KMS-11 (cell line): ENCODE measurements around the gene PARP14.

Experiments
- H2AFZ ChIP-seq: fragments of 200-600 bp; sonication (generic); 2 replicates; pipeline ENCODE4 v1.6.1; 2016; ENCODE audit warnings: antibody characterized with exemption, mixed run types, low read depth
- H3K27ac ChIP-seq: fragments of 200-600 bp; sonication (generic); 2 replicates; pipeline ENCODE4 v1.6.1; 2016; ENCODE audit warnings: mild to moderate bottlenecking, mixed run types
- H3K27me3 ChIP-seq: fragments of 200-600 bp; sonication (generic); 2 replicates; pipeline ENCODE4 v1.6.1; 2017; ENCODE audit warnings: mild to moderate bottlenecking, low read depth, mixed run types, moderate library complexity; ENCODE audit not compliant: insufficient read depth
- H3K36me3 ChIP-seq: fragments of 200-600 bp; sonication (generic); 2 replicates; pipeline ENCODE4 v1.6.1; 2017; ENCODE audit warnings: mild to moderate bottlenecking, mixed run types; ENCODE audit not compliant: insufficient read depth
- H3K4me1 ChIP-seq: fragments of 200-600 bp; sonication (generic); 2 replicates; pipeline ENCODE4 v1.6.1; 2016; ENCODE audit warnings: mild to moderate bottlenecking, low read depth, mixed run types; ENCODE audit not compliant: poor library complexity, severe bottlenecking
- H3K4me2 ChIP-seq: fragments of 200-600 bp; sonication (generic); 2 replicates; pipeline ENCODE4 v1.7.0; 2016; ENCODE audit warnings: mild to moderate bottlenecking, mixed run types
- H3K4me3 ChIP-seq: fragments of 200-600 bp; sonication (generic); IDR thresholded peaks from 2 replicates; pipeline ENCODE4 v1.6.1; 2017; ENCODE audit warnings: low read depth, low read length, mixed read lengths; ENCODE audit not compliant: insufficient read depth
- H3K79me2 ChIP-seq: fragments of 200-600 bp; sonication (generic); 2 replicates; pipeline ENCODE4 v1.6.1; 2016; ENCODE audit warnings: low read depth, mixed run types; ENCODE audit not compliant: insufficient read depth
- H3K9ac ChIP-seq: fragments of 200-600 bp; sonication (generic); 2 replicates; pipeline ENCODE4 v1.6.1; 2016; ENCODE audit warnings: mild to moderate bottlenecking, mixed run types
- H4K20me1 ChIP-seq: fragments of 200-600 bp; sonication (generic); 2 replicates; pipeline ENCODE4 v1.6.1; 2016; ENCODE audit warnings: mild to moderate bottlenecking, mixed run types; ENCODE audit not compliant: insufficient read depth
- TF ChIP-seq, protein P1 (sequence below): fragments of 200-600 bp; sonication (generic); conservative IDR thresholded peaks from 2 replicates; pipeline ENCODE4 v1.6.1; 2017; ENCODE audit warnings: low read depth, mild to moderate bottlenecking, antibody characterized with exemption, low read length, moderate library complexity, mixed read lengths

The PARP14 gene

DNA sequence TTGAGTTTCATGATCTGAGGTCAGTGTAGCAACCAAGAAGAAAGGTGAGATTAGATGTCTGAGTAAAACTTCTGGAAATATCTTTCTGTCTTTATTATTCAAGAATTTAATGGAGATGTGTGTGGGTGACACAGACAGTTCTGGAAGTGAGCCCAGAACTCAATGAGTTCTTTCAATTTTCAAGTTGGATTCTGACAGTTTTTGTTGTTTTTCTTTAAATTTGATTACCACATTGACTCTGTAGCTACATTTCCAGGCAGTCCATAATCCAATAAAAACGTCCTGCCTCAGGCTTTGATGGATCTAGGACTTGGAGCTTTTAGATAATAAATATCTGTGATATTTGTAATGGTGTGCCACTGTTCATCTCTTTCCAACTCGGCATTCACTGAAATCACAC lies 3.9 kb upstream of the PARP14 start:
- no peaks in the 10 kb centered on the region for H3K79me2 ChIP-seq
- H3K4me1 ChIP-seq: peaks cover 20% of the 10 kb centered on the region
- no peak overlapping the region for H2AFZ ChIP-seq
- no peak overlapping the region for H3K27ac ChIP-seq
- H3K4me2 ChIP-seq: no peak overlapping the region
- H3K4me3 ChIP-seq: no peak overlapping the region
- H3K9ac ChIP-seq: no peak overlapping the region
- H3K27me3 ChIP-seq: no peaks in the 10 kb centered on the region
- no peaks in the 10 kb centered on the region for H4K20me1 ChIP-seq
- TF ChIP-seq, protein P1, sequence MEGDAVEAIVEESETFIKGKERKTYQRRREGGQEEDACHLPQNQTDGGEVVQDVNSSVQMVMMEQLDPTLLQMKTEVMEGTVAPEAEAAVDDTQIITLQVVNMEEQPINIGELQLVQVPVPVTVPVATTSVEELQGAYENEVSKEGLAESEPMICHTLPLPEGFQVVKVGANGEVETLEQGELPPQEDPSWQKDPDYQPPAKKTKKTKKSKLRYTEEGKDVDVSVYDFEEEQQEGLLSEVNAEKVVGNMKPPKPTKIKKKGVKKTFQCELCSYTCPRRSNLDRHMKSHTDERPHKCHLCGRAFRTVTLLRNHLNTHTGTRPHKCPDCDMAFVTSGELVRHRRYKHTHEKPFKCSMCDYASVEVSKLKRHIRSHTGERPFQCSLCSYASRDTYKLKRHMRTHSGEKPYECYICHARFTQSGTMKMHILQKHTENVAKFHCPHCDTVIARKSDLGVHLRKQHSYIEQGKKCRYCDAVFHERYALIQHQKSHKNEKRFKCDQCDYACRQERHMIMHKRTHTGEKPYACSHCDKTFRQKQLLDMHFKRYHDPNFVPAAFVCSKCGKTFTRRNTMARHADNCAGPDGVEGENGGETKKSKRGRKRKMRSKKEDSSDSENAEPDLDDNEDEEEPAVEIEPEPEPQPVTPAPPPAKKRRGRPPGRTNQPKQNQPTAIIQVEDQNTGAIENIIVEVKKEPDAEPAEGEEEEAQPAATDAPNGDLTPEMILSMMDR: no peak
- H3K36me3 ChIP-seq: no peaks in the 10 kb centered on the region

- no peak overlapping the region for H3K9ac ChIP-seq
- H3K79me2 ChIP-seq: no peaks in the 10 kb centered on the region
- no peaks in the 10 kb centered on the region for H4K20me1 ChIP-seq
- no peak overlapping the region for H3K4me3 ChIP-seq
- peaks cover 21% of the 10 kb centered on the region for H3K4me1 ChIP-seq
- TF ChIP-seq, protein P1: no peak
- H3K27ac ChIP-seq: no peak overlapping the region
- no peaks in the 10 kb centered on the region for H3K27me3 ChIP-seq
- H3K4me2 ChIP-seq: no peak overlapping the region
- H3K36me3 ChIP-seq: no peaks in the 10 kb centered on the region
- no peak overlapping the region for H2AFZ ChIP-seq
These were observed 3.4 kb upstream of the PARP14 start for GRCh38 chr3:122677216-122677615.

- H2AFZ ChIP-seq: peak overlapping the region; percentile 98
These were observed 2.1 kb upstream of the PARP14 start for GRCh38 chr3:122678506-122678905.

GRCh38 chr3:122679085-122679881 lies 1.4 kb upstream of the PARP14 start:
- H3K9ac ChIP-seq: peak overlapping the region; percentile 90; the same call in 1 of the 2 replicates

More at GRCh38 chr3:122678506-122678905, 2.1 kb upstream of the PARP14 start:
- Histone ChIP-seq H3K9ac (no peak overlapping the region), H3K27me3 (no peaks in the 10 kb centered on the region), H3K79me2 (no peaks in the 10 kb centered on the region), H3K27ac (no peak overlapping the region), H3K4me3 (no peak overlapping the region), H3K4me1 (peaks cover 30% of the 10 kb centered on the region), H4K20me1 (no peaks in the 10 kb centered on the region), H3K4me2 (peak overlapping the region; percentile 94), H3K36me3 (no peaks in the 10 kb centered on the region)
- TF ChIP-seq, protein P1: no peak

More at GRCh38 chr3:122679085-122679881, 1.4 kb upstream of the PARP14 start:
- Histone ChIP-seq H3K4me2 (peak overlapping the region; percentile 94), H3K27me3 (no peaks in the 10 kb centered on the region), H3K79me2 (no peaks in the 10 kb centered on the region), H4K20me1 (no peaks in the 10 kb centered on the region), H3K27ac (peak overlapping the region; percentile 68), H3K4me3 (peak overlapping the region; percentile 96), H3K36me3 (no peaks in the 10 kb centered on the region), H2AFZ (peak overlapping the region; percentile 98), H3K4me1 (peaks cover 30% of the 10 kb centered on the region)
- TF ChIP-seq, protein P1: peak; percentile 89
